GM21423 (cell line): ENCODE data around the gene VPS39.

ENCODE experiments used
- ATAC-seq: cut with Tn5 transposase; IDR thresholded peaks from one replicate; pipeline ENCODE4 v1.9.1; 2021; ENCODE audit warnings: mild to moderate bottlenecking, moderate library complexity; ENCODE audit not compliant: unreplicated experiment

Gene VPS39

GRCh38 chr15:42159381-42160015, 48.6 kb downstream of the VPS39 start:
- no peak for ATAC-seq

- ATAC-seq: no peak
These were observed 49.2 kb downstream of the VPS39 start for GRCh38 chr15:42158941-42159340.

- no peak for ATAC-seq
These were observed 49.9 kb downstream of the VPS39 start for GRCh38 chr15:42157981-42158765.

GRCh38 chr15:42157381-42157780, 50.7 kb downstream of the VPS39 start:
- no peak for ATAC-seq

- no peak for ATAC-seq
These were observed 51.7 kb downstream of the VPS39 start, which contains the start of gene PLA2G4F for GRCh38 chr15:42156243-42156922. TSS of gene PLA2G4F (minus strand) at chr15:42156636. CDS start at chr15:42156549, 87 bp downstream.

- no peak for ATAC-seq
These were observed 52.4 kb downstream of the VPS39 start for GRCh38 chr15:42155546-42156242.

- ATAC-seq: no peak
These were observed 53.1 kb downstream of the VPS39 start for GRCh38 chr15:42154956-42155355.

- ATAC-seq: no peak
These were observed 53.7 kb downstream of the VPS39 start for GRCh38 chr15:42154212-42154941.

GRCh38 chr15:42153874-42154211, 54.3 kb downstream of the VPS39 start:
- ATAC-seq: no peak

GRCh38 chr15:42152921-42153698, 55.0 kb downstream of the VPS39 start:
- no peak for ATAC-seq

GRCh38 chr15:42152196-42152920, 55.7 kb downstream of the VPS39 start:
- ATAC-seq: no peak

- no peak for ATAC-seq
These were observed 56.4 kb downstream of the VPS39 start for GRCh38 chr15:42151736-42152135.

- ATAC-seq: no peak
These were observed 57.0 kb downstream of the VPS39 start for GRCh38 chr15:42151141-42151561.

GRCh38 chr15:42150219-42150970, 57.7 kb downstream of the VPS39 start:
- no peak for ATAC-seq

GRCh38 chr15:42149493-42150218, 58.4 kb downstream of the VPS39 start:
- no peak for ATAC-seq

GRCh38 chr15:42148808-42149492, 59.2 kb downstream of the VPS39 start:
- ATAC-seq: no peak

GRCh38 chr15:42147431-42147735, 60.7 kb downstream of the VPS39 start:
- no peak for ATAC-seq
